ENCODE results near the gene EBLN1.

GRCh38 chr10:22210267-22210666 lies 7.5 kb downstream of the EBLN1 start:
- no peak for TF ChIP-seq POLR2A (IDR thresholded peaks at IDR 0.05)
- no peak for TF ChIP-seq CTCF (IDR thresholded peaks at IDR 0.05)

All from right lobe of liver (tissue), 4 donors.